DOHH2 (cell line): ENCODE data around the gene BHLHE23.

Source experiments
- CTCF ChIP-seq: fragments of 200-600 bp; sonication (generic); IDR thresholded peaks from one replicate; pipeline ENCODE4 v1.5.1; 2014; ENCODE audit warnings: antibody characterized with exemption, mild to moderate bottlenecking, low read depth, low read length; ENCODE audit not compliant: poor library complexity, severe bottlenecking
- EZH2phosphoT487 ChIP-seq: fragments of 200-600 bp; sonication (generic); IDR thresholded peaks from 2 replicates; pipeline ENCODE4 v1.6.1; 2017; ENCODE audit warnings: borderline replicate concordance, mild to moderate bottlenecking, antibody characterized with exemption, low read length, moderate library complexity, mixed read lengths

GRCh38 chr20:62982124-62983075, 24.4 kb downstream of the BHLHE23 start:
- TF ChIP-seq CTCF (no peak), EZH2phosphoT487 (no peak)
